Stimulated activated CD8-positive, alpha-beta memory T cell treated with anti-CD3 and anti-CD28 coated beads, Interleukin-2, amount 100 ng/mL, for 1 hour (primary cell): ENCODE results near the gene DPM3.
"Not testable (repeated sequence)": the region's sequence is repeated elsewhere in the genome, so short reads cannot be mapped to it uniquely, and the experiment has no call there.

ENCODE experiments used
- DNase-seq, 2 donors: peaks; one replicate each; pipeline ENCODE4 v3.0.0-alpha.2; 2020; ENCODE audit warnings: low read depth in 2 of 2

The DPM3 gene

DNA sequence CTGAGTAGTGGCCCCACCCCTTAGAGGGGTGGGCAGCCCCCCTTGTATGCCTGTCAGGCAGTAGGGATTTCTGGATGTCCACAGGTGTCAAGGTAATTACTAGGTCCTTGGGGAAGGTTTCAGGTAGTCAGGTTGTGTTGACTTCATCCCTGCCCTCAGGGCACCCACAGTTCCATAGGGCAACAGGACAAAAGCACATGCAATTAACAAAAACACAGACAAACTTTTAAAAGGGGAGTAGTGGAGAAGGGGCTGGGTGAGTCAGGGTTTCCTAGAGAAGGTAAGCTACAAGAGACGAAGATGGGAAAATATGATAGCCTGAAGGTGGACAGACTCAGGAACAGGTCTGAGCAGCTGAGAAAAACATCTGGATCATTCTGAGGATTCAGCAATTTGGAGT, 18.7 kb upstream of the DPM3 start:
- DNase-seq = no peak

DNA sequence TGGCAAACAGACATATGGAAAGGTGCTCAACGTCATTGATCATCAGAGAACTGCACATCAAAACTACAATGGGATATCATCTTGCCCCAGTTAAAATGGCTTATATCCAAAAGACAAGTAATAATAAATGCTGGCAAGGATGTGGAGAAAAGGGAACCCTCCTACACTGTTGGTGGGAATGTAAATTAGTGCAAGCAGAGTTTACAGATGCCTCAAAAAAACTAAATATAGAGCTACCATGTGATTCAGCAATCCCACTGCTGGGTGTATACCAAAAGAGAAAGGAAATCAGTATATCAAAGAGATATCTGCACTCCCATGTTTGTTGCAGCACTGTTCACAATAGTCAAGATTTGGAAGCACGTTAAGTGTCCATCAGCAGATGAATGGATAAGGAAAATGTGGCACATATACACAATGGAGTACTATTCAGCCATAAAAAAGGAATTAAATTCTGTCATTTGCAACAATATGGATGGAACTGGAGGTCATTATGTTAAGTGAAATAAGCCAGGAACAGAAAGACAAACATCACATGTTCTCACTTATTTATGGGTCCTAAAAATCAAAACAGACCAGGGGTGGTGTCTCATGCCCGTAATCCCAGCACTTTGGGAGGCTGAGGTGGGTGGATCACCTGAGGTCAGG, 15.8 kb upstream of the DPM3 start:
- not testable (repeated sequence) for DNase-seq

DNA sequence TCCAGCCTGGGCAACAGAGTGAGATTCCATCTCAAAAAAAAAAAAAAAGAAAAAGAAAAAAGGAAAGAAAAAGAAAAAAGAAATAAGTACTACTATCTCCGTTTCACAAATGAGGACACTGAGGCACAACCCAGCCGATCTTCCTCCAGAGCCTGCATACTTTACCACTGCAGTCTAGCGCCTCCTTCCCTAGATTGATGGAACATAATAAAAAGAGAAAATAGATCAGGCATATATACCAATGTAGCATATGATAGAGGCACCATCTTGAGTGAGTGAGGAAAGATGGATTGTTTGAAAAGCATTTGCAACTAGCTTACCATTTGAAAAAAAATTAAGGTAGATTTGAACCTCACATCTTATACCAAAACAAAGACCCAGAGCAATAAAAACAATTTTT, 5.2 kb upstream of the DPM3 start:
- no peak for DNase-seq

DNA sequence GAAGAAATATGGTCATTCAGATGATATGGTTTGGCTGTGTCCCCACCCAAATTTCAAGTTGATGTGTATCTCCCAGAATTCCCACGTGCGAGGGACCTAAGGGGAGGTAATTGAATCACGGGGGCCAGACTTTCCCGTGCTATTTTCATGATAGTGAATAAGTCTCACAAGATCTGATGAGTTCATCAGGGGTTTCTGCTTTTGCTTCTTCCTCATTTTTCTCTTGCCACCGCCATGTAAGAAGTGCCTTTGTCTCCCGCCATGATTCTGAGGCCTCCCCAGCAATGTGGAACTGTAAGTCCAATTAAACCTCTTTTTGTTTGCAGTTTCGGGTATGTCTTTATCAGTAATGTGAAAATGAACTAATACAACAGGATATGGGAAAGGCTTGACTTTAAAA, 1.4 kb upstream of the DPM3 start:
- no peak for DNase-seq

DNA sequence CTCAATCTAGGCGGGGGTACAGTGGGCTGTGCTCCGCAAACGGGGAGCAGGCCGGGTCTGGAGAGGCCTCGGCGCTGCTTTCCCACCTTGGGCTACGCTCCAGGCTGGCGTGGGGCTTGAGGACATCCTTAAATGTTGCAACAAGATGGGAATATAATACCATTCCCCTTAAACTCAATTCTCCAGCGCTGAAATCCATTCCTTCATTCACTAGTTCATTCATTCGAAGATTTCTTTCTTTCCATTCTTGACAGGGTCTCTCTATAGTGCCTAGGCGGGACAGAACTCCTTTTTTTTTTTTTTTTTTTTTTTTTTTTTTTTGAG, 261 bp upstream of the DPM3 start:
- no peak for DNase-seq

DNA sequence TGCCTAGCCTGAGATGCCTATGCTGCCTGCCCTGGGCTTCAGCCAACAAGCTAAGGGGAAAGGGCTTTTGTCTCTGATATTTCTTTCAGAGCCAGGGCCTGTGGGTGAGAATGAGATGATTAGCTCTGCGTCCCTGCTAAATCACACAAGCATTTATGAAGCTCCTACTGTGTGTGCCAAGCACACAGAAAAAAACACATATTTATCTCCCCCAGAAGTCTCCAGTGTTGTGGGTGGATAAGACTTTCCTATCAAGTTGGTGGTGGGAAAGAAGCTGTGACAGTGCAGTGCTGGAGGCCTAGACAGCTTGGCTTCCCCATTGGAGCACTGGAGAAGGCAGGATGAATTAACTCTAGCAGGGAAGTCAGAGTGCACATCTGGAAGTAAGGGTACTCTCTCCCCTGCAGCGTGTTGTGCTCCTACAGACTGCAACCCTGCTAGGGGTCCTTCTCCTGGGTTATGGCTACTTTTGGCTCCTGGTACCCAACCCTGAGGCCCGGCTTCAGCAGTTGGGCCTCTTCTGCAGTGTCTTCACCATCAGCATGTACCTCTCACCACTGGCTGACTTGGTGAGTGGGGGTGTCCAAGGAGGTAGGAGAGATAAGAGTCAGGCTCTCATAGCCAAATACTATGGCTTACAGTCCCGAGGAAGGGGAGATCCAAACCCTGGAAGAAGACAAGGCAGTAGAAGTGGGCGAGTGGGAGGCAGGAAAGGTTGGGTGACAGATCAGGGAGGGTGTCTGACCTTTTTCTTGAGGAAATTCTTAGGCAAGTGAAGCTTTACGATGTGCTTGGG, 3.0 kb downstream of the DPM3 start:
- no peak for DNase-seq

DNA sequence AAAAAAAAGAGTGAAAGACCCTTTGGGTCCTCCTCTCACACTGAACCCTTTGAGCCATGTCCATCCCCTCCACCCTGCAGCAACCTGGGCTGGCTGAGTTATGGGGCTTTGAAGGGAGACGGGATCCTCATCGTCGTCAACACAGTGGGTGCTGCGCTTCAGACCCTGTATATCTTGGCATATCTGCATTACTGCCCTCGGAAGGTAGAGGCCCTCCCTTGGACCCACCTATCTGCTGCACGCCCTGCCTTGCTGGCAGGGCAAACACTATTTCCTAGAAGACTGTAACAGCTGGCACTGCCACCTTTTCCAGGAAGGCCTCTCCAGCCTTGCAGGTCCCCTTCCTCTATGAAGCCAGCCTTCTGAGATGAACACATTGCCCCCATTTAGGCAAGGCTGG, 3.6 kb downstream of the DPM3 start:
- no peak for DNase-seq

DNA sequence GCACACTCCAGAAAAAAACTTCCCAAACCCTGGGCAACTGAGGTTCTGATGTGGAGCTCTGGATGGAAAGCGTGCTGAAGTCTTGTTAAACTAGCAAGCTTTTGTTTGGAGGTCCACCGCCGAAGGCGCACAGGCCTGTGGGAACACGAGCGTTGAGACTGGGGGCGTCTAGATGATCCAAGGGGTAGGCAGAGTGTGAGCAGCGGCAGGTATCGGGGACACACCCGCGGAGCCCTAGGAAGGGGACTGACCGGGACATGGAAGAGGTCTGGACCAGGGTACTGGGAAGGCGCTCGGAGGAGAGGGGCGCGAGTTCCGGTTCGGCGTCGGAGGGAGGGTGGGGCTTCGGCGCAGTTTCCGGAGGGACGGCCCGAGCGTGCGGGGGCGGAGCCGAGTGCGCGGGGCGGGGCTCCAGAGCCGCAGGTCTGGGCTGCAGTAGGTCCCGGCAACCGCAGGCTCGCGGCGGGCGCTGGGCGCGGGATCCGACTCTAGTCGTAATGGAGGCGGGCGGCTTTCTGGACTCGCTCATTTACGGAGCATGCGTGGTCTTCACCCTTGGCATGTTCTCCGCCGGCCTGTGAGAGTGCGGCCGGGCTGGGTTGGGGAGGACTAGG, 4.8 kb downstream of the DPM3 start, which contains the start of gene SLC50A1:
SLC50A1 (plus strand) TSS at position 438 of the 614 bp plus-strand sequence; CDS start at position 498, 60 bp downstream.
- DNase-seq = peak; percentile 82

DNA sequence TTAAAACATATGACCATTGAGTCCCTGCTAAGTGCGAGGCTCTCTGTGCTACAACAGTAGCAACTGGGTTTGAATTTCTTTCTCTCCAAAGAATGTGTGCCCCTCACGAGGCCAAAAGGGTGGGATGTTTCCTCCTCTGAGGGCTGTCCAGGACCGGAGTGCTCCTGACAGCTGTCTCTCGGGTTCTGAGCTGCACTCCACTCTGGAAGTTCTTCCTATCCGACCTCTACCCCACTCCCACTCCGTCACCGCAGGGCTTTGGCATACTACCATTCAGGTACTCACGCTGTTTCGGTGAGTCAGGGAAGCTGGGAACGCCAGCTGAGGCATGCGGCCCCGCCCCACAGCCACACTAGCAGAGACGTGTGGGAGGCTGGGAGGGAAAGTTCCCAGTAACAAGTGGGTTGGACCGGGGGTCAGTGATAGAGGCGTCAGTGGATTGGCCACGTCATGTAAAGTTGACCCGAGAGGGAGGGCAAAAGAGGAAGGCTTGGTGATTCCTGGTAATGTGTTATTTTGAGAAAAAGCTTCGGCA, 5.4 kb downstream of the DPM3 start:
- no peak for DNase-seq

DNA sequence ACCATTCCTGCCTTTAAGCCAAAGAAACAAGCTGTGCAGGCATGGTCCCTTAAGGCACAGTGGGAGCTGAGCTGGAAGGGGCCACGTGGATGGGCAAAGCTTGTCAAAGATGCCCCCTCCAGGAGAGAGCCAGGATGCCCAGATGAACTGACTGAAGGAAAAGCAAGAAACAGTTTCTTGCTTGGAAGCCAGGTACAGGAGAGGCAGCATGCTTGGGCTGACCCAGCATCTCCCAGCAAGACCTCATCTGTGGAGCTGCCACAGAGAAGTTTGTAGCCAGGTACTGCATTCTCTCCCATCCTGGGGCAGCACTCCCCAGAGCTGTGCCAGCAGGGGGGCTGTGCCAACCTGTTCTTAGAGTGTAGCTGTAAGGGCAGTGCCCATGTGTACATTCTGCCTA, 6.0 kb downstream of the DPM3 start:
- DNase-seq = no peak

DNA sequence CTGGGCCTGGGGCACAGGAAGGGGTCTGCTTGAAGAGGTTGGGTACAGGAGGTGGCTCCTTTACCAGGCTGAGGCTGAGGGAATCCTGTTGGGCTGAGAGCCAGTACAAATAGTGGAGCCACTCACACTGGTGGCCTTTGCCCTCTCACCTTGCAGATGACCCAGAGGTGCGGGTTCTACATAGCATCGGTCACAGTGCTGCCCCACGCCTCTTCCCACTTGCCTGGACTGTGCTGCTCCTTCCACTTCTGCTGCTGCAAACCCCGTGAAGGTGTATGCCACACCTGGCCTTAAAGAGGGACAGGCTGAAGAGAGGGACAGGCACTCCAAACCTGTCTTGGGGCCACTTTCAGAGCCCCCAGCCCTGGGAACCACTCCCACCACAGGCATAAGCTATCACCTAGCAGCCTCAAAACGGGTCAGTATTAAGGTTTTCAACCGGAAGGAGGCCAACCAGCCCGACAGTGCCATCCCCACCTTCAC, 6.5 kb downstream of the DPM3 start:
- no peak for DNase-seq

DNA sequence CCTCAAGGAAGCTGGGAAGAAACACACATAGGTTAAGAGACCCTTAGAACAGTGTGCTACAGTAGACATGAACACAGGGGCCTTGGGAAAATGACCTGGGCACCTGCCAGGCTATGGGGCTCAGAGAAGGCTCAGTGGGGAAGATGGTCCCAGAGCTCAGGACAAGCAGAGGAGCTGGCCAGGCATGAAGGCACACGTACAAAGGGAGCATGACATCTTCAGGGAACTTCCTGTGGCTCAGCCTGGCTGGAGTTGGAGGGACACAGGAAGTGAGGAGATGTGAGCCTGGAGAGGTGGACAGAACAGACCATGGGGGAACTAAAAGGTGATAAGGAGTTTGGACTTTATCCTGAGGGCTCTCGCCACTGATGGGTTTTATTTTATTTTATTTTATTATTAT, 8.5 kb downstream of the DPM3 start:
- DNase-seq = no peak

DNA sequence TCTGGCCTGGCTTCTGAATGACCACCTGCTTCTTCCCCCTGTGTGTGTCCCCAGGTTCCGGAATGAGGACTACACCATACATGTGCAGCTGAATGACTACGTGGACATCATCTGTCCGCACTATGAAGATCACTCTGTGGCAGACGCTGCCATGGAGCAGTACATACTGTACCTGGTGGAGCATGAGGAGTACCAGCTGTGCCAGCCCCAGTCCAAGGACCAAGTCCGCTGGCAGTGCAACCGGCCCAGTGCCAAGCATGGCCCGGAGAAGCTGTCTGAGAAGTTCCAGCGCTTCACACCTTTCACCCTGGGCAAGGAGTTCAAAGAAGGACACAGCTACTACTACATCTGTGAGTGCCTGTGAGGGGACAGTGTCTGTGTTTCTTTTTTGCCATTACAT, 9.0 kb downstream of the DPM3 start:
- DNase-seq = no peak

DNA sequence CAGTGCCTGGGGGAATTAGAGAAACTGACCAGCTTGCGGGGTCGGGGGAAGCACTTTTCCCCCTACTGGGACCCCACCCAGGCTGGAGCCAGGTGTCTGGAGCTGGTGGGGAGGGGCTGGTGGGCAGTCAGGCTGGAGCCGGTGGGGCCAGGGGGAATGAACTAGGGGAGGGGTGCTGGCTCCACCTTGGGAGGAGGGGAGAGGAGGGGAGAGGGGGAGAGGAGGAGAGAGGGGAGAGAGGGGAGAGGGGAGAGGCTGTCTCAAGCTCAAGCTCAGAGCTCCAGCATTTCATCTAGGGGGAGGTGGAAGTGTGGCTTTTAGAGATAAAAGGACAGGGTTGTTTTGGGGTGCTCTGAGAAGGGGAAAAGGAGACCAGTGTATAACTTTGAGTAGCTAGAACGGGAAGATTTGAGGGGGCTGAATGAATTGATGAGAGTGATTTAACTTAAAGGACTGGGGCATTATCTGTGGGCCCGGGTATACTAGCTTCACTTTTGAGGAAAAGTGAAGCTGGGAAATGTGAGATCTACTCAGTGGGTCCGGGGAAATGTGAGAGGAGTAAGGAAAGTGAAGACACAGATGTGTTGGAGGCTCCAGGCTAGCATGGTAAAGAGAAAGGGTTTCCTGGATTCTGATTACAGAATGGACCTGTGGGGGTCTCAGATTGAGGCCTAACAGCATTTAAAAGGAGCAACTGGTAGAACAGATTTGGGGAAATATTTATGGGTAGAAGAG, 9.9 kb downstream of the DPM3 start:
- DNase-seq = no peak

DNA sequence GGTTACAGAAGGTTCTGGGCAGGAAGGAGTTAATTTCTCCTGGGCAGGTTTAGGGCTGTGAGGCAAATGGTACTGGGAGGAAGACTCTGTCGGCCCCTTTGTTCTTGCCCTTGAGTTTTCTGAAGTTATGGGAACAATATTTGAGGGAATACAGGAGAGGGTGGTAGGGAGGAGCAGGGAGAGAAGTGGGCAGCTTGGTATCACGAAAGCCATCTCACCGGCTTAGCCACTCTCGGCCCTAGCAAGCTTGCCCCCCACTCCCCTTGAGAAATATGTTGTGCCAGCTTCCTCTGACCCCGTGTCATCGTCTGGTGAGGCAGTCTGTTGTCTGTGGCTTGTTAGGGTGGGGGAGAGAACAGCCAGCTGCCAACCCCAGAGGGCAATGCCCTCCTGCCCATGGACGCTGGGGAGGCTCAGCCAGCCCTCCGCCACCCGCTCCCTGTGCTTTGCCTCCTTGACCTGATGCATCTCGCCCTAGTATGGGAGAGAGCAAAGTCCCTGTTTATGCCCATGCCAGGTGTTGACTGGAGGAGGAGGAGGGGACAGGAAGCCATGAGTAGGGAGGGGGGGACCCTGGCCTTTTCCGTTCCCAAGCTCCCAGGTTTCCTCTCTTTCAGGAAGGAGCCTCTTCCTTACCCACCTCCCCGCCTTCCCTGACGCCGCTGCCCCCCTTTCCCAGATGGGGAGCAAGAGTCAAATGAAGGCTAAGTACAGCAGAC, 11.4 kb downstream of the DPM3 start:
- no peak for DNase-seq

DNA sequence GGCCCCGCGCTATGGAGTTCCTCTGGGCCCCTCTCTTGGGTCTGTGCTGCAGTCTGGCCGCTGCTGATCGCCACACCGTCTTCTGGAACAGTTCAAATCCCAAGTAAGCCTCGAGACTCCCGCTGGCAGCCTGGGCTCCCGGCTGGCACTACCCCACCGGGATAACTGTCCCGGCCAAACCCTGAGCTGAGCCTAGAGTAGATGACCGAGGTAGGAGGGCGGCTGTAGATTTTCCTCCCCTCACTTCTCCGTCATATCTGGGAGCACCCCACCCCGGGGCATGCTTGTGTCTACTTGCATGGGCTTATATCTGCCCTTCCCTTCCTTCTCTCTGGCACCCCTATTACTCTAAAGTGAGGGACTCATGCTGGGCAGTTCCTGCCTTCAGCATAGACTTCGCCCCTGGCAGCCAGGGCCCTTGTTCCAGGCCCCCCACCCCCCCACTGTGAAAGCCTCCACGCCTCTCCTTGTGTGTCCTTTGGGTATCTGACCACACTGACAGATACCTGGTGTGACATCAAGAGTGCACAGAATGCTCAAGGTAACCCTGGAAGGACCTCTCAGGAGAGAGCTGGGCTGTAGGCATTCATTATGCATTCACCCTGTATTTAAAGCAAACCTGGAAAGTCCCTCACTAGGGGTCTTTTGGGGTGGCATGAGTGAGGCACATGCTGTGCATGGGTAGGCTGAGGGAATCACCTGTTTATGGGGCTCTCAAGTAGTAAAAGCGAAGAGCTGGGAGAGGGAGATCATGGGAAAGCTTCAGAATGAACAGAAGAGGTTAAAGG, 12.2 kb downstream of the DPM3 start:
- no peak for DNase-seq

DNA sequence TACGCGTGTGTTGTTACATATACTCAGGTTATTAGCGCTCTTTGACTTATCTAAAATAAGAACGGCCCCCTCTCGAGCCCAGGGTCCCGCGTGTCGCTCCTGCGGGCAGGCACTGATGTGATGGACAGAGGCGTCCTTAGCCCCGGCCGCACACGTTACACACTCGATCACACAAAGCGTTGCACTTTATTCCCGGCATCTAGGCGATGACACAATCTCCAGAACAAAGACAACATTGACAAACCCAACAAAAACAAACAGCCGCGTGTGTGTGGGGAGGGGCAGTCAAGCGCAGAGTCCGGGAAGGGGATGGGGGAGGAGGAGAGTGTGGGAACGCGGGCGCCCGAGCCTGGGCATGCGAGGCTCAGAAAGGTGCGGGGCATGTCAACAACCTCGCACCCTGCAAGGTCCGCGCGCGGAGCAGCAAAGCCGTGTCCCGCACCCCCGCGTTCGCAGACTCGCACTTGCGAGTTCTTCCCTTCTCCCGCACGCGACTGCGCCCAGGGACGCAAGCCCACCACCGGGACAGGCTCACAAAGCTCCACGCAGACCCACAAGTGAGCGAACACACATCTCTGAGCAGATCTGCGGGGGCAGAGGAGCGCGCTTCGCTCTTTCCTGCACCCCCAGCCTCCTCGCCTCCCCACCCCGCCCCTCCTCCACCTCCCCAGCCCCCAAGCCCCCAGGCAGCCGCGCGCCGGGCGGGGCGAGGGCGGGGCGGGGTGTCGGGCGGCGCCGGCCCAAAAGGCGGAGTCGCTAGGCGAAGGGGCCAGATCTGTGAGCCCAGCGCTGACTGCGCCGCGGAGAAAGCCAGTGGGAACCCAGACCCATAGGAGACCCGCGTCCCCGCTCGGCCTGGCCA, 13.0 kb downstream of the DPM3 start, which contains the start of gene EFNA1:
EFNA1 (plus strand) TSS at position 772 of the 862 bp plus-strand sequence. CDS start 102 bp downstream, outside the sequence.
- no peak for DNase-seq

DNA sequence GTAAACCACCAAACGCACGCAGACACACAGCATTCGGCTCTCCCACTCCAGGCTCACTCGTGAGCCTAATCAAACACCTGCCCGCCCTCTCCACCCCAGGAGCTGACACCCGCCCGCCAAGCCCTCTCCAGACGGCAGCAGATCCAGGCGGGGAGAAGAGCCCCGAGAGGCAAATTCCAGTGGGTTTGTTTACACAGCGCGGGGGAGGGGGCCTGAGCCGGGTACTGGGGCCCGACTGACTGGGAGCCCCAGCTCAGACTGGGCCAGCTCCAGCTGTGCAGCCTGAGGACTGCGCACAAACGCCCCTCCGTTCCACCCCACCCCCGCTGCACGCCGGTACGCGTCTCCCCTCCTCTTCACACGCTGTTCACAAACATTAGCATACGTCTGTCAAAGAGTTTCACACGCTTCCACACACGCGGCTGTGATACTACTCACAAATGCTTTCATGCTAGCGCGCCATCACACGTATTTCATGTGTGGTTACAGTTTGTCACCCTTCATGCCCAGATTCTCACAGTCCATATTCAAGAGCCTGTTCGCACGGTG, 13.7 kb downstream of the DPM3 start:
- no peak for DNase-seq

DNA sequence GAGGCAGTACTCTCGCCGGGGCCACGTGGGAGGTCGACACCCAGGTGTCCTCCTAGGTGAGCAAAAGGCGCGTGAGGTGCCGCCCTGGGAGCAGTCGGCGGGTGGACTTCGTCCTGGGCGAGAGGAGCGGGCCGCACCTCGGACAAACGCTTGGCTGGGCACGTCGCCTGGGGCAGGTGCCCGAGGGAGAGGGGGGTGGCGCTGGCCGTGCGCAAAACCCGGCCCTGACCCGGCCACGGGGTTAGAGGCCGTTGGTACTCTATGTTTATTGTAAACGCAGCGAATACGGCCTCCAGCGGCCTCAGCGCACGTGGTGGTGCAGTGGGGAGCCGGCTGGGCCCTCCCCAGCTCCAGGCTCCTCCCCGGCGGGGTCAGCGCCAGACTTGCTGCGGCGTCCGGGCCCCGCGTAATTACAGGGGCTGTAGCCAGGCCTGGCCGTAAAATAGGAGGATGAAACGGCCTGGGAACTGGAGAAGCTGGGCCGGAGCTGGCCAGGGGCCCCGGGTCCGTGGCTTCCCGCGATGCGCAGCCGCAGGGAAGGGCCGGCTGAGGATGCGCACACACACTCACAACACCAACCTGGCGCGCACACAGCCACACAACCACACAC, 14.3 kb downstream of the DPM3 start:
- DNase-seq = no peak
